GM19328 (cell line): Measurements from ENCODE around the gene C19orf85.
"Not testable (repeated sequence)": the region's sequence is repeated elsewhere in the genome, so short reads cannot be mapped to it uniquely, and the experiment has no call there.

Experiments used
- ATAC-seq: cut with Tn5 transposase; IDR thresholded peaks from one replicate; pipeline ENCODE4 v1.9.1; 2021; ENCODE audit warnings: mild to moderate bottlenecking, moderate library complexity; ENCODE audit not compliant: unreplicated experiment

The C19orf85 gene

GRCh38 chr19:55442372-55442961 is 22.1 kb downstream of the C19orf85 start:
- no peak for ATAC-seq

- no peak for ATAC-seq
Observed at GRCh38 chr19:55441692-55442321, 22.7 kb downstream of the C19orf85 start.

GRCh38 chr19:55441319-55441691 is 23.2 kb downstream of the C19orf85 start:
- no peak for ATAC-seq

GRCh38 chr19:55440411-55441105 is 24.0 kb downstream of the C19orf85 start:
- ATAC-seq = no peak

GRCh38 chr19:55439052-55439451 is 25.5 kb downstream of the C19orf85 start:
- ATAC-seq = no peak

GRCh38 chr19:55437410-55437809 is 27.1 kb downstream of the C19orf85 start:
- ATAC-seq = no peak

- no peak for ATAC-seq
Observed at GRCh38 chr19:55436847-55437246, 27.7 kb downstream of the C19orf85 start.

- ATAC-seq = no peak
Observed at GRCh38 chr19:55435020-55435419, 29.5 kb downstream of the C19orf85 start.

- ATAC-seq = no peak
Observed at GRCh38 chr19:55434356-55434919, 30.1 kb downstream of the C19orf85 start.

GRCh38 chr19:55433292-55433691 is 31.3 kb downstream of the C19orf85 start:
- no peak for ATAC-seq

- ATAC-seq = no peak
Observed at GRCh38 chr19:55432241-55432959, 32.2 kb downstream of the C19orf85 start.

- no peak for ATAC-seq
Observed at GRCh38 chr19:55431183-55431582, 33.4 kb downstream of the C19orf85 start.

GRCh38 chr19:55426042-55426441 is 38.5 kb downstream of the C19orf85 start:
- ATAC-seq = no peak

- ATAC-seq = no peak
Observed at GRCh38 chr19:55424518-55424917, 40.0 kb downstream of the C19orf85 start.

GRCh38 chr19:55423225-55424005 is 41.1 kb downstream of the C19orf85 start:
- ATAC-seq = no peak

GRCh38 chr19:55421281-55421680 is 43.3 kb downstream of the C19orf85 start:
- not testable (repeated sequence) for ATAC-seq

- ATAC-seq = no peak
Observed at GRCh38 chr19:55419624-55420236, 44.8 kb downstream of the C19orf85 start.

- no peak for ATAC-seq
Observed at GRCh38 chr19:55419103-55419502, 45.4 kb downstream of the C19orf85 start.

GRCh38 chr19:55418185-55418584 is 46.4 kb downstream of the C19orf85 start:
- ATAC-seq = no peak
